ENCODE data around the gene CCDC136. TPM values are rescaled to one million over a fixed set of nuclear protein-coding genes. Genes with fewer than 3 reads are reported as not detected.

CCDC136 gene
- total RNA-seq, result 10 to 100 TPM; 15.1 to 23.8 TPM

GRCh38 chr7:128791121-128791971, at the start of gene CCDC136:
TSS of gene CCDC136 (plus strand) at chr7:128791968. CDS start at chr7:128792412, 444 bp downstream.
- peak within 1 kb of the TSS; percentile 85 for H3K4me3 Mint-ChIP-seq
- no peak within 1 kb of the TSS for H3K27ac Mint-ChIP-seq
- DNase-seq (ENCODE audit: low spot score) (peak; percentile 84), ATAC-seq (peak; percentile 95 to 96)
- no peaks in the 10 kb centered on the region for H3K36me3 Mint-ChIP-seq
- H3K27me3 Mint-ChIP-seq, result no peaks in the 10 kb centered on the region
- no peaks in the 10 kb centered on the region for H3K9me3 Mint-ChIP-seq
- peaks cover 4 to 7% of the 10 kb centered on the region in 2 donors for H3K4me1 Mint-ChIP-seq (ENCODE audit: low read depth in 2 of 2)

- Mint-ChIP-seq H3K4me1 (ENCODE audit: low read depth in 2 of 2) (peaks cover 28 to 43% of the 10 kb centered on the region in 2 donors), H3K9me3 (no peaks in the 10 kb centered on the region), H3K4me3 (no peak overlapping the region), H3K36me3 (no peaks in the 10 kb centered on the region), H3K27me3 (no peaks in the 10 kb centered on the region), H3K27ac (peak overlapping the region in 1 of 2 donors; percentile 51)
- no peak for ATAC-seq
- no peak for DNase-seq (ENCODE audit: low spot score)
Measured at GRCh38 chr7:128742206-128742605, 49.6 kb upstream of the CCDC136 start.

- no peak overlapping the region for H3K27ac Mint-ChIP-seq
- no peaks in the 10 kb centered on the region for H3K27me3 Mint-ChIP-seq
Measured at GRCh38 chr7:128743112-128743772, 48.5 kb upstream of the CCDC136 start.

GRCh38 chr7:128744366-128744905, 47.3 kb upstream of the CCDC136 start:
- DNase-seq (ENCODE audit: low spot score) (no peak), ATAC-seq (no peak)
- Mint-ChIP-seq H3K36me3 (no peaks in the 10 kb centered on the region), H3K27me3 (no peaks in the 10 kb centered on the region), H3K27ac (peak overlapping the region in 1 of 2 donors; percentile 17), H3K4me1 (ENCODE audit: low read depth in 2 of 2) (peaks cover 28 to 39% of the 10 kb centered on the region in 2 donors), H3K9me3 (no peaks in the 10 kb centered on the region), H3K4me3 (no peak overlapping the region)

More at GRCh38 chr7:128743112-128743772, 48.5 kb upstream of the CCDC136 start:
- H3K4me3 Mint-ChIP-seq, result no peak overlapping the region
- no peaks in the 10 kb centered on the region for H3K9me3 Mint-ChIP-seq
- H3K36me3 Mint-ChIP-seq, result no peaks in the 10 kb centered on the region
- DNase-seq (ENCODE audit: low spot score), result no peak
- H3K4me1 Mint-ChIP-seq (ENCODE audit: low read depth in 2 of 2), result peaks cover 34 to 48% of the 10 kb centered on the region in 2 donors
- no peak for ATAC-seq

- H3K4me1 Mint-ChIP-seq (ENCODE audit: low read depth in 2 of 2), result peaks cover 25 to 33% of the 10 kb centered on the region in 2 donors
- H3K27ac Mint-ChIP-seq, result no peak overlapping the region
Measured at GRCh38 chr7:128745706-128746105, 46.1 kb upstream of the CCDC136 start.

GRCh38 chr7:128747327-128748079, 44.3 kb upstream of the CCDC136 start:
- DNase-seq (ENCODE audit: low spot score), result no peak
- Mint-ChIP-seq H3K9me3 (no peaks in the 10 kb centered on the region), H3K27me3 (no peaks in the 10 kb centered on the region), H3K27ac (no peak overlapping the region), H3K4me1 (ENCODE audit: low read depth in 2 of 2) (peaks cover 14 to 20% of the 10 kb centered on the region in 2 donors), H3K4me3 (no peak overlapping the region), H3K36me3 (no peaks in the 10 kb centered on the region)
- ATAC-seq, result no peak

More at GRCh38 chr7:128745706-128746105, 46.1 kb upstream of the CCDC136 start:
- DNase-seq (ENCODE audit: low spot score), result no peak
- Mint-ChIP-seq H3K36me3 (no peaks in the 10 kb centered on the region), H3K27me3 (no peaks in the 10 kb centered on the region), H3K4me3 (no peak overlapping the region), H3K9me3 (no peaks in the 10 kb centered on the region)
- no peak for ATAC-seq

- H3K27ac Mint-ChIP-seq, result no peak overlapping the region
- H3K36me3 Mint-ChIP-seq, result peaks cover 16% of the 10 kb centered on the region
- H3K4me1 Mint-ChIP-seq (ENCODE audit: low read depth in 2 of 2), result peaks cover 12 to 20% of the 10 kb centered on the region in 2 donors
- H3K4me3 Mint-ChIP-seq, result no peak overlapping the region
- ATAC-seq (no peak), DNase-seq (ENCODE audit: low spot score) (no peak)
- no peaks in the 10 kb centered on the region for H3K9me3 Mint-ChIP-seq
- no peaks in the 10 kb centered on the region for H3K27me3 Mint-ChIP-seq
Measured at GRCh38 chr7:128752251-128752650, 39.5 kb upstream of the CCDC136 start.

- DNase-seq (ENCODE audit: low spot score) (no peak), ATAC-seq (no peak)
- Mint-ChIP-seq H3K4me3 (no peak overlapping the region), H3K9me3 (no peaks in the 10 kb centered on the region), H3K4me1 (ENCODE audit: low read depth in 2 of 2) (peaks cover 4 to 14% of the 10 kb centered on the region in 2 donors), H3K36me3 (peaks cover 26% of the 10 kb centered on the region), H3K27me3 (no peaks in the 10 kb centered on the region), H3K27ac (no peak overlapping the region)
Measured at GRCh38 chr7:128755075-128755818, 36.5 kb upstream of the CCDC136 start.

GRCh38 chr7:128755819-128756476, 35.8 kb upstream of the CCDC136 start:
- H3K27me3 Mint-ChIP-seq, result no peaks in the 10 kb centered on the region
- no peak overlapping the region for H3K4me3 Mint-ChIP-seq
- no peaks in the 10 kb centered on the region for H3K9me3 Mint-ChIP-seq
- no peak overlapping the region for H3K27ac Mint-ChIP-seq
- H3K4me1 Mint-ChIP-seq (ENCODE audit: low read depth in 2 of 2), result peaks cover 4 to 14% of the 10 kb centered on the region in 2 donors
- ATAC-seq, result no peak
- no peak for DNase-seq (ENCODE audit: low spot score)
- H3K36me3 Mint-ChIP-seq, result peaks cover 26% of the 10 kb centered on the region

- ATAC-seq (no peak), DNase-seq (ENCODE audit: low spot score) (no peak)
- H3K4me1 Mint-ChIP-seq (ENCODE audit: low read depth in 2 of 2), result peaks cover 4 to 14% of the 10 kb centered on the region in 2 donors
- no peak overlapping the region for H3K4me3 Mint-ChIP-seq
- H3K27ac Mint-ChIP-seq, result no peak overlapping the region
- H3K27me3 Mint-ChIP-seq, result no peaks in the 10 kb centered on the region
- H3K9me3 Mint-ChIP-seq, result no peaks in the 10 kb centered on the region
- peaks cover 26% of the 10 kb centered on the region for H3K36me3 Mint-ChIP-seq
Measured at GRCh38 chr7:128757203-128757602, 34.6 kb upstream of the CCDC136 start.

GRCh38 chr7:128758553-128758952, 33.2 kb upstream of the CCDC136 start:
- no peak for DNase-seq (ENCODE audit: low spot score)
- peaks cover 0 to 8% of the 10 kb centered on the region in 2 donors for H3K4me1 Mint-ChIP-seq (ENCODE audit: low read depth in 2 of 2)
- no peak overlapping the region for H3K27ac Mint-ChIP-seq
- H3K27me3 Mint-ChIP-seq, result no peaks in the 10 kb centered on the region
- H3K4me3 Mint-ChIP-seq, result no peak overlapping the region
- H3K9me3 Mint-ChIP-seq, result no peaks in the 10 kb centered on the region
- no peak for ATAC-seq
- H3K36me3 Mint-ChIP-seq, result peaks cover 19% of the 10 kb centered on the region

- H3K9me3 Mint-ChIP-seq, result no peaks in the 10 kb centered on the region
- H3K27ac Mint-ChIP-seq, result no peak overlapping the region
- peaks cover 0 to 6% of the 10 kb centered on the region in 2 donors for H3K4me1 Mint-ChIP-seq (ENCODE audit: low read depth in 2 of 2)
- no peaks in the 10 kb centered on the region for H3K27me3 Mint-ChIP-seq
- H3K36me3 Mint-ChIP-seq, result peaks cover 13% of the 10 kb centered on the region
- DNase-seq (ENCODE audit: low spot score) (no peak), ATAC-seq (no peak)
- H3K4me3 Mint-ChIP-seq, result no peak overlapping the region
Measured at GRCh38 chr7:128759242-128759641, 32.5 kb upstream of the CCDC136 start.
